GM20000 (cell line): ENCODE measurements around the gene ARHGAP42.
A peak's percentile ranks its signal among the peaks of the same experiment; 100 is the strongest.

ENCODE experiments used
- DNase-seq: peaks from one replicate; pipeline ENCODE4 v3.0.0; 2012; ENCODE audit warnings: low spot score
- CTCF ChIP-seq: IDR thresholded peaks from 2 replicates; pipeline ENCODE4 v1.5.1; 2012; ENCODE audit warnings: mild to moderate bottlenecking, control low read depth; ENCODE audit errors: extremely low read depth, missing control alignments

Gene ARHGAP42

GRCh38 chr11:100870138-100870537, 183.1 kb downstream of the ARHGAP42 start:
- no peak for TF ChIP-seq CTCF
- no peak for DNase-seq

GRCh38 chr11:100872951-100873740, 186.1 kb downstream of the ARHGAP42 start:
- no peak for DNase-seq
- TF ChIP-seq CTCF, result no peak

- no peak for TF ChIP-seq CTCF
- DNase-seq, result no peak
Observed at GRCh38 chr11:100874203-100874602, 187.1 kb downstream of the ARHGAP42 start.

- no peak for TF ChIP-seq CTCF
- DNase-seq, result no peak
Observed at GRCh38 chr11:100875521-100875869, 188.4 kb downstream of the ARHGAP42 start.

- DNase-seq, result peak; percentile 10
Observed at GRCh38 chr11:100876815-100877520, 189.9 kb downstream of the ARHGAP42 start.

GRCh38 chr11:100878474-100878873, 191.4 kb downstream of the ARHGAP42 start:
- DNase-seq, result no peak
- TF ChIP-seq CTCF, result no peak

More at GRCh38 chr11:100876815-100877520, 189.9 kb downstream of the ARHGAP42 start:
- no peak for TF ChIP-seq CTCF

- no peak for TF ChIP-seq CTCF
- DNase-seq, result no peak
Observed at GRCh38 chr11:100882957-100883356, 195.9 kb downstream of the ARHGAP42 start.
